HEK293T (cell line): ENCODE results near the gene FHAD1.

Experiments used
- CTCF ChIA-PET: fragments of 350-600 bp; formaldehyde crosslinking; extraction: SDS; loops from one replicate; lab custom pipeline; 2021; ENCODE audit warnings: antibody characterized with exemption, inconsistent platforms; lab: Yijun Ruan, JAX
- POLR2A ChIA-PET: fragments of 350-600 bp; formaldehyde crosslinking; extraction: SDS; loops from one replicate; lab custom pipeline; 2020; ENCODE audit warnings: antibody characterized with exemption, inconsistent platforms; lab: Yijun Ruan, JAX
- DNase-seq: peaks from one replicate; pipeline ENCODE4 v3.0.0; 2012; ENCODE audit warnings: mixed read lengths; ENCODE audit errors: extremely low spot score
- ARNT ChIP-seq: fragments of 450-650 bp; IDR thresholded peaks from 2 replicates; pipeline ENCODE4 v1.6.1; 2017; ENCODE audit warnings: mild to moderate bottlenecking
- BHLHE40 ChIP-seq: fragments of 450-650 bp; IDR thresholded peaks from 2 replicates; pipeline ENCODE4 v1.6.1; 2016; ENCODE audit warnings: mild to moderate bottlenecking, moderate library complexity, borderline replicate concordance
- CTBP1 ChIP-seq: fragments of 450-650 bp; IDR thresholded peaks from 2 replicates; pipeline ENCODE4 v1.6.1; 2016; ENCODE audit warnings: borderline replicate concordance
- ELF4 ChIP-seq: fragments of 450-650 bp; IDR thresholded peaks from 2 replicates; pipeline ENCODE4 v1.6.1; 2017; ENCODE audit warnings: antibody characterized with exemption
- FOXA1 ChIP-seq: fragments of 450-650 bp; IDR thresholded peaks from 2 replicates; pipeline ENCODE4 v1.6.1; 2016; ENCODE audit warnings: mild to moderate bottlenecking
- FOXK2 ChIP-seq: fragments of 450-650 bp; IDR thresholded peaks from 2 replicates; pipeline ENCODE4 v1.6.1; 2016; ENCODE audit warnings: mild to moderate bottlenecking
- FOXM1 ChIP-seq: fragments of 450-650 bp; IDR thresholded peaks from 2 replicates; pipeline ENCODE4 v1.6.1; 2017; ENCODE audit warnings: mild to moderate bottlenecking, borderline replicate concordance
- HDGF ChIP-seq: fragments of 450-650 bp; IDR thresholded peaks from 2 replicates; pipeline ENCODE4 v1.6.1; 2017; ENCODE audit warnings: antibody characterized with exemption, borderline replicate concordance
- L3MBTL2 ChIP-seq: fragments of 450-650 bp; conservative IDR thresholded peaks from 2 replicates; pipeline ENCODE4 v1.6.1; 2016; ENCODE audit warnings: mild to moderate bottlenecking
- LEF1 ChIP-seq: fragments of 450-650 bp; IDR thresholded peaks from 2 replicates; pipeline ENCODE4 v1.6.1; 2017; ENCODE audit warnings: mild to moderate bottlenecking, borderline replicate concordance
- NFRKB ChIP-seq: fragments of 450-650 bp; IDR thresholded peaks from 2 replicates; pipeline ENCODE4 v1.6.1; 2016; ENCODE audit warnings: mild to moderate bottlenecking, moderate library complexity
- SP1 ChIP-seq: fragments of 450-650 bp; IDR thresholded peaks from 2 replicates; pipeline ENCODE4 v1.6.1; 2017
- SUZ12 ChIP-seq: fragments of 450-650 bp; IDR thresholded peaks from 2 replicates; pipeline ENCODE4 v1.6.1; 2016; ENCODE audit warnings: mild to moderate bottlenecking
- TARDBP ChIP-seq: fragments of 450-650 bp; IDR thresholded peaks from 2 replicates; pipeline ENCODE4 v1.6.1; 2016
- ZNF384 ChIP-seq: fragments of 450-650 bp; IDR thresholded peaks from 2 replicates; pipeline ENCODE4 v1.6.1; 2016
- TF ChIP-seq, protein P1 (sequence below): fragments of 450-650 bp; IDR thresholded peaks from 2 replicates; pipeline ENCODE4 v1.6.1; 2016

Gene FHAD1

DNA sequence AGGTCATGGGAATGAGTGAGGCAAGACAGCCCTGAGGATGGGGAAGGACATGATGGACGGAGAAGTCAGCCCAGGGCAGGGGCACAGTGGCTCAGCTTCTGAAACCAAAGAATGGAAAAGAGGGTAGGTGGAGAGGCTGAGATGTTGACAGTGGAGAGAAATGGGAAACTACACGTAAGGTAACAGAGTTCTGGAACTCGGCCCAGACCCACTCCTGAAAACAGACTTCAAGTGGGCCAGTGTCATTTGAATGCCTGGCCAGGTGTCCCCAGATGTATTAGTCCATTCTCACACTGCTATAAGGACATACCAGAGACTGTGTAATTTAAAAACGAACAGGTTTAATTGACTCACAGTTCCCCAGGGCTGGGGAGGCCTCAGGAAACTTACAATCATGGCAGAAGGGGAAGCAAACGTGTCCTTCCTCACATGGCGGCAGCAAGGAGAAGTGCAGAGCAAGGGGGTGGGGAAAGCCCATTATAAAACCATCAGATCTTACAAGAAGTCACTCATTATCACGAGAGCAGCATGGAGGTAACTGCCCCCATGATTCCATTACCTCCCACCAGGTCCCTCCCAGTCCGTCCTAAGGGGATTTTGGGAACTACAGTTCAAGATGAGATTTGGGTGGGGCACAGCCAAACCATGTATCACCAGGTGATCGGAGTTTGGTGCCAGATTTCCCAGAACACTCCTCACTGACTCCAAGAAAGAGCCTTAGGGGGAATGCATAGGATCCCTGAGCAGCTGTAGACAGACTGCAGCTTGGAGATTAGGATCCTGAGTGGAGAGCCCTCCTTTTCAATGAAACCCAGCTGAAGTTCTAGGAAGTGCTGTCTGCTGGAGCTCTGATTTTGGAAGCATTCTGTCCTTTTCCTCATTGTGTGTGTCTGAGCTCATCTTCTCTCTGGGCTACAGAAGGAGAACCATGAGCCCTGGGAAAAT, 40.3 kb downstream of the FHAD1 start:
- DNase-seq = no peak
- TF ChIP-seq ZNF384 (no peak), NFRKB (no peak), FOXA1 (no peak), ELF4 (no peak), BHLHE40 (no peak), TARDBP (no peak), FOXM1 (no peak), SUZ12 (no peak), LEF1 (no peak)
- TF ChIP-seq, protein P1, sequence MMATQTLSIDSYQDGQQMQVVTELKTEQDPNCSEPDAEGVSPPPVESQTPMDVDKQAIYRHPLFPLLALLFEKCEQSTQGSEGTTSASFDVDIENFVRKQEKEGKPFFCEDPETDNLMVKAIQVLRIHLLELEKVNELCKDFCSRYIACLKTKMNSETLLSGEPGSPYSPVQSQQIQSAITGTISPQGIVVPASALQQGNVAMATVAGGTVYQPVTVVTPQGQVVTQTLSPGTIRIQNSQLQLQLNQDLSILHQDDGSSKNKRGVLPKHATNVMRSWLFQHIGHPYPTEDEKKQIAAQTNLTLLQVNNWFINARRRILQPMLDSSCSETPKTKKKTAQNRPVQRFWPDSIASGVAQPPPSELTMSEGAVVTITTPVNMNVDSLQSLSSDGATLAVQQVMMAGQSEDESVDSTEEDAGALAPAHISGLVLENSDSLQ = no peak
- ChIA-PET CTCF (no interaction called here), POLR2A (no interaction called here)

DNA sequence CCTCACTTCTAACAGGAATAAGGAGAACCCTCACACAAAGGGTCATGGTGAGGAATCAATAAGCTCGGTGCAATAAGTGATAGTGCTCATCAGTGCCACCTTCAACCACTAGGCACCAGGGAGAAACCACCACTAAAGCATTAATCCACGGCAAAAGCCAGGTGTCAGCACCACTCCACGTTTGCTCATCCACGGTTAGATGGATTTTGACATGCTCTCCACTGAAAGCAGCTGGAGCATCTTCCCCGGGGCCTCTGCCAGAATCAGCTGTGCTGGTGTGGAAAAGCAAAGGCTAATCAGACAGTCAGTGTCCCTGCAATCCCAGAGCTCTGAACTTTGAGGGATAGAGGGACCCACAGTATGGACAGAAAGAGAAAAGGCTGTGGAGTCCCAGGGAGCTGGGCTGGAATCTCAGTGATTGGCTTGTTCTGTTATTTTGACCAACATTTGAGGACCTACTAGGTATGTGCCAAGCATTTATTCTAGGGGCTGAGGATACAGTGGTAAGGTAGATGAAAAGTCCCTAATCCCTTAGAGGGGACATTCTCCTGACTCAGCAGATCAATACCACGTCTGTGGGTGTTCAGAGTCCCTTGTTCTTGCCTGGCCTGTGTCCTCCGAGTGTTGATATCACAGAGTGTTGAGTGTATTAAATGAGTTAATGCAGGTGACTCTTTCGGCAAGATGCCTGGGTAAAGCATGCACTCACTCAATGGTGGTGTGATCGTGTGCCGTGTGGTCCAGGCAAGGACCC, 41.3 kb downstream of the FHAD1 start:
- TF ChIP-seq L3MBTL2 (no peak), SUZ12 (no peak), ARNT (no peak), ELF4 (no peak), FOXM1 (no peak), SP1 (no peak), CTBP1 (no peak), TARDBP (no peak), BHLHE40 (no peak), FOXA1 (no peak), ZNF384 (no peak), FOXK2 (no peak), NFRKB (no peak), LEF1 (no peak)
- TF ChIP-seq, protein P1 = no peak
- no peak for DNase-seq
- CTCF ChIA-PET = no interaction called here
- POLR2A ChIA-PET = no interaction called here

DNA sequence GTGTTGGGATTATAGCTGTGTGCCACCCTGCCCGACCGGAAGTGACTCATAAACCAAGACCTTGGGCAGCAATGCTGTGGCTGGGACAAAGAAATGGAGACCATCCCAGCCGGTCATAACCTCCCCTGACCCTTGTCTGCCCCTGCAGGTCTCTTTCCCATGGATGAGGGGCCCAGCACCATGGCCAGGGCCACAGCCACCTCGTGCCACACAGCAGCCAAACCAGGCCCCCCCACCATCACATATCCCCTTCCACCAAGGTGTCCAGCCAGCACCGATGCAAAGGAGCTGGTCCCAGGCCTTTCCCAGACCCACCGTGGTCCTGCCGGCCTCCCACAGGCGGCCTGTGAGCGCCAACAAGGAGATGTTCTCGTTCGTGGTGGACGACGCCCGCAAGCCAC, 42.2 kb downstream of the FHAD1 start:
- ChIA-PET POLR2A (no interaction called here), CTCF (no interaction called here)
- DNase-seq = no peak
- no peak for TF ChIP-seq ELF4
- TF ChIP-seq TARDBP = no peak
- no peak for TF ChIP-seq SP1
- no peak for TF ChIP-seq BHLHE40
- no peak for TF ChIP-seq ZNF384
- TF ChIP-seq CTBP1 = no peak
- no peak for TF ChIP-seq L3MBTL2
- TF ChIP-seq ARNT = no peak
- TF ChIP-seq LEF1 = no peak
- TF ChIP-seq SUZ12 = no peak
- no peak for TF ChIP-seq HDGF
- TF ChIP-seq, protein P1 = no peak

DNA sequence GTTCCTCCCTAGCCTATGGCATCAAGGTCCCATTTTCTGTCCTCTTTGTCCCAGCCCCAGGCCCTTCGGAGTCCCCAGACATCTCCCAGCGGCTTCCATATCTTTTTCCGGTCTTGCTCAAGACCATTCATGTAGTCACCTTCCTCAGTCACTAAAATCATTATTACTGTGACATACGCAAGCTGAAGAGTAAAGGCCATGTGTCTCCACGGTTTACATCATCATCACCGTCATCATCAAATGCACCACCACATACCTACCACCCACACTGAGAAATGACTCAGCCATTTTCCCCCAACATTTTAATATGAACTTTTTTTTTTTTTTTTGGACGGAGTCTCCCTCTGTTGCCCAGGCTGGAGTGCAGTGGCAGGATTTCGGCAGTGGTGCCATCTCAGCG, 43.4 kb downstream of the FHAD1 start:
- no peak for TF ChIP-seq TARDBP
- TF ChIP-seq ZNF384 = no peak
- TF ChIP-seq FOXM1 = no peak
- TF ChIP-seq FOXK2 = no peak
- TF ChIP-seq FOXA1 = no peak
- no peak for TF ChIP-seq L3MBTL2
- TF ChIP-seq ELF4 = no peak
- TF ChIP-seq SP1 = no peak
- TF ChIP-seq HDGF = no peak
- TF ChIP-seq CTBP1 = no peak
- no peak for TF ChIP-seq BHLHE40
- no peak for TF ChIP-seq ARNT
- CTCF ChIA-PET = no interaction called here
- POLR2A ChIA-PET = no interaction called here
- no peak for DNase-seq

DNA sequence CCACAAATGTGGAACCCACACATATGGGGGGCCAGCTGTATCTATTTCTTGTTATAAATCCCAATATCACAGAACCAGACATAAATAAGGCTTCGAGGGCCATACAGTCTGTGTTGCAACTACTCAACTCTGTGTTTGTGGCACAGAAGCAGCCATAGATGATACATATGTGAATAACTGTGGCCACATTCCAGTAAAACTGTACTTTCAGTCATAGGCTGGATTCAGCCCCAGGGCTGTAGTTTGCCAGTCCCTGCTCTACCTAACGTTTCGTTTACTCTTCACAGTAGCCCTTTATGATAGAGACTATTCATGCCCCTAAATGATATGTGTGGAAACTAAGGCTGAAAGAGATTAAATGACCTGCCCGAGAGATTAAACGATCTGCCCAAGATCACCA, 48.7 kb downstream of the FHAD1 start:
- ChIA-PET POLR2A (no interaction called here), CTCF (interaction anchor here (0.5 kb wide), 1 partner anchor 152 kb away, joined by 5 read pairs; no protein-coding TSS in a partner anchor)
- no peak for DNase-seq
- TF ChIP-seq SUZ12 = no peak
- TF ChIP-seq CTBP1 = no peak
- no peak for TF ChIP-seq BHLHE40
- no peak for TF ChIP-seq FOXA1
- no peak for TF ChIP-seq L3MBTL2
- TF ChIP-seq NFRKB = no peak
- TF ChIP-seq ZNF384 = no peak
- no peak for TF ChIP-seq FOXM1
- no peak for TF ChIP-seq ARNT
- no peak for TF ChIP-seq SP1
- TF ChIP-seq HDGF = no peak
